Prostate gland (tissue), 2 donors: ENCODE data around the gene CCDC192. TPM values are rescaled to one million over a fixed set of nuclear protein-coding genes. Genes with fewer than 3 reads are reported as not detected.

Source experiments
- DNase-seq: peaks from one replicate; pipeline ENCODE4 v3.0.0-alpha.2; 2019; ENCODE audit warnings: low spot score
- H3K27ac ChIP-seq, 2 donors: fragments of 200-600 bp; sonication (generic); 2 replicates each; pipeline ENCODE4 v1.5.1; 2017 to 2019
- H3K27me3 ChIP-seq: fragments of 200-600 bp; sonication (generic); replicated peaks from 2 replicates; pipeline ENCODE4 v1.5.1; 2019; ENCODE audit not compliant: insufficient read depth
- H3K36me3 ChIP-seq, 2 donors: fragments of 200-600 bp; sonication (generic); 1 replicate in 1 of 2; 2 replicates in 1 of 2; pipeline versions ENCODE4 v1.5.1 to v1.8.1; 2017 to 2019
- H3K4me1 ChIP-seq: fragments of 200-600 bp; sonication (generic); replicated peaks from 2 replicates; pipeline ENCODE4 v1.5.1; 2019
- H3K4me3 ChIP-seq, 2 donors: fragments of 200-600 bp; sonication (generic); 2 replicates each; pipeline ENCODE4 v1.5.1; 2017 to 2019
- H3K9me3 ChIP-seq: fragments of 200-600 bp; sonication (generic); 2 replicates; pipeline ENCODE4 v1.5.1; 2017
- CTCF ChIP-seq, 4 experiments: fragments of 200-600 bp in 2 of 4; fragments of 450-650 bp in 2 of 4; sonication (generic) in 2 of 4; IDR thresholded peaks; 1 replicate in 3 of 4; 2 replicates in 1 of 4; pipeline ENCODE4 v1.5.1; 2016 to 2019; ENCODE audit warnings: antibody characterized with exemption in 4 of 4, mild to moderate bottlenecking in 2 of 4, moderate library complexity in 2 of 4
- POLR2A ChIP-seq: fragments of 450-650 bp; IDR thresholded peaks from one replicate; pipeline ENCODE4 v1.6.1; 2016; ENCODE audit warnings: antibody characterized with exemption, mild to moderate bottlenecking
- POLR2AphosphoS5 ChIP-seq: sonication (generic); formaldehyde crosslinking; IDR thresholded peaks from one replicate; pipeline ENCODE4 v1.6.1; 2017; ENCODE audit warnings: antibody characterized with exemption
- WGBS: methylation state at CpG from one replicate; pipeline ENCODE4 v1.1.5; 2018; 5-methylcytosine and 5-hydroxymethylcytosine counted together
- intact Hi-C: fragments of 100-400 bp; cut with DNase I; formaldehyde crosslinking; loops from one replicate; pipeline ENCODE4 v1.14.2; 2022
- total RNA-seq, 2 donors: library from RNA; depleted of rRNA; stranded (reverse); fragments of >200 nt; gene quantifications; one replicate each; pipeline ENCODE4 v1.1.0, GENCODE V29; 2016

Gene CCDC192
- total RNA-seq, 2 donors from 2014 or later = not detected

GRCh38 chr5:127851964-127852363, 148.8 kb downstream of the CCDC192 start:
- no peak for TF ChIP-seq CTCF (IDR thresholded peaks at IDR 0.05)
- no peak for TF ChIP-seq POLR2AphosphoS5
- TF ChIP-seq POLR2A = no peak
- no peak for DNase-seq
- WGBS = 68% methylated on average over 4 of the region's 4 CpGs
- Histone ChIP-seq H3K4me3 (no peak overlapping the region), H3K27me3 (no peaks in the 10 kb centered on the region), H3K4me1 (no peaks in the 10 kb centered on the region), H3K27ac (no peak overlapping the region), H3K9me3 (no peaks in the 10 kb centered on the region), H3K36me3 (no peaks in the 10 kb centered on the region)
- intact Hi-C loops = no loop called here

GRCh38 chr5:127854520-127854919, 151.3 kb downstream of the CCDC192 start:
- TF ChIP-seq CTCF (IDR thresholded peaks at IDR 0.05) = no peak
- TF ChIP-seq POLR2A = no peak
- TF ChIP-seq POLR2AphosphoS5 = no peak
- intact Hi-C loops = no loop called here

GRCh38 chr5:127856292-127856691, 153.1 kb downstream of the CCDC192 start:
- intact Hi-C loops = no loop called here
- Histone ChIP-seq H3K27me3 (no peaks in the 10 kb centered on the region), H3K9me3 (no peaks in the 10 kb centered on the region), H3K4me1 (no peaks in the 10 kb centered on the region), H3K36me3 (no peaks in the 10 kb centered on the region), H3K27ac (no peak overlapping the region), H3K4me3 (no peak overlapping the region)
- DNase-seq = no peak
- no peak for TF ChIP-seq POLR2A
- TF ChIP-seq POLR2AphosphoS5 = no peak
- TF ChIP-seq CTCF (IDR thresholded peaks at IDR 0.05) = no peak

More at GRCh38 chr5:127854520-127854919, 151.3 kb downstream of the CCDC192 start:
- Histone ChIP-seq H3K4me3 (no peak overlapping the region), H3K9me3 (no peaks in the 10 kb centered on the region), H3K4me1 (no peaks in the 10 kb centered on the region), H3K36me3 (no peaks in the 10 kb centered on the region), H3K27me3 (no peaks in the 10 kb centered on the region), H3K27ac (no peak overlapping the region)
- WGBS = 94% methylated on average over 2 of the region's 2 CpGs
- no peak for DNase-seq

- Histone ChIP-seq H3K27me3 (no peaks in the 10 kb centered on the region), H3K9me3 (no peaks in the 10 kb centered on the region), H3K4me1 (no peaks in the 10 kb centered on the region), H3K36me3 (no peaks in the 10 kb centered on the region), H3K27ac (no peak overlapping the region), H3K4me3 (no peak overlapping the region)
- TF ChIP-seq CTCF (IDR thresholded peaks at IDR 0.05) (no peak), POLR2AphosphoS5 (no peak), POLR2A (no peak)
- DNase-seq = no peak
- 87% methylated on average over 5 of the region's 5 CpGs for WGBS
- intact Hi-C loops = no loop called here
These were observed 155.1 kb downstream of the CCDC192 start for GRCh38 chr5:127858116-127858784.

- WGBS = 61% methylated on average over 2 of the region's 2 CpGs
- TF ChIP-seq POLR2A (no peak), CTCF (IDR thresholded peaks at IDR 0.05) (no peak), POLR2AphosphoS5 (no peak)
- H3K27me3 ChIP-seq = no peaks in the 10 kb centered on the region
- H3K27ac ChIP-seq = no peak overlapping the region
- no peaks in the 10 kb centered on the region for H3K9me3 ChIP-seq
- no peaks in the 10 kb centered on the region for H3K4me1 ChIP-seq
- intact Hi-C loops = no loop called here
- DNase-seq = no peak
- no peaks in the 10 kb centered on the region for H3K36me3 ChIP-seq
- no peak overlapping the region for H3K4me3 ChIP-seq
These were observed 157.1 kb downstream of the CCDC192 start for GRCh38 chr5:127860291-127860690.
